GM19397 (cell line): Measurements from ENCODE around the gene NOD2.

Experiments used
- ATAC-seq: cut with Tn5 transposase; IDR thresholded peaks from one replicate; pipeline ENCODE4 v1.9.1; 2021; ENCODE audit warnings: mild to moderate bottlenecking, moderate library complexity; ENCODE audit not compliant: unreplicated experiment

NOD2 gene

GRCh38 chr16:50669741-50670140, 23.7 kb upstream of the NOD2 start:
- ATAC-seq = no peak

- ATAC-seq = no peak
These were observed 22.9 kb upstream of the NOD2 start for GRCh38 chr16:50670476-50670875.

GRCh38 chr16:50671644-50672260, 21.7 kb upstream of the NOD2 start:
- ATAC-seq = no peak

DNA sequence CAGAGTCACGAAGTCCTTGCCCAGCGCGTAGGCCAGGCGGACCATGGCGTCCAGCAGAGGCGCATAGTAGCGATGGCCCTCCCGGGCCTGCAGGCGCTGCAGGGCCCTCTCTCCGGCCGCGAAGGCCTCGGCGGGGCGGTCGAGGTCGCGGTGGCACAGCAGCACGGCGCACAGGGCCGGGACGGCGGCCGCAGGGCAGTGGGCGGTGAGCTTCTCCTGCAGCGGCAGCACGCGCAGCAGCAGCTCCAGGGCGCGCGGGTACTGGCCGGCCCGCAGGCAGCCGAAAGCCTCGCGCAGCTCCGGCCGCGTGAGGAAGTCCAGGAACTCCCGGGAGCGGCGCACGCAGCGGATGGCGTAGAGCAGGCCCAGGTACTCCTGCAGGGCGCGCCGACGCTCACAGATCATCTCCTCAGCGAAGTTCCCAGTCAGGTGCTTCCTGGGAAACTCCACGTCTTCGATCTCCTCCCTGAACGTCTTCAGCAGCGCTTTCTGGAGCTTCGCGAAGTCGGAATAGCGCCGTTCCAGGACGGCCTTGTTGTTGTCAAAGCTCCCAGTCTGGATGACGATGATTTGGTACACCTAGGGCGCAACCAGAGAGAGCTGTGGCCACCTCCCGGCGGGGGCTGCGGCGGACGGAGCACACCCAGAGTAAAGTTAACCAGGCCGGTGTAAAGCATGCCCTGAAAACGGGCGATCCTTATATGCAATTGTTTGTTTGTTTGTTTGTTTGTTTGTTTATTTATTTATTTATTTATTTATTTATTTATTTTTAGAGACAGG, 19.7 kb upstream of the NOD2 start:
- no peak for ATAC-seq

DNA sequence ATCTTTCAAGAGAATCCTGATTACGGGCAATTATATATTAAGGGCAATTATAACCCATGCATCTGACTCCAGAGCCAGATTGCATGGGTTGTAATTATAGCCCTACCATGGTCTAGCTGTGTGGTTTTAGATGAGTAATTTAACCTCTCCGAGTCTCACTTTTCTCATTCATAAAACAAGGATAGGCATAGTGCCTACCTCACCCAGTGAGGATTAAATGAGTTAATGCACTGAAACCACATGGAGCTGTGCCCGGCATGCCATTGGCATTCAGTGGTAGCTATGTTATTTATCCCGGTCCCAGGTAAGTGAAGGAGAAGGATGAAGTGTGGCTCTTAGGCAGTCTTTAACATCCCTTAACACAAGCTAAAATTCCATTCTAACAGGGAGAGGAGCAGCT, 18.6 kb upstream of the NOD2 start:
- no peak for ATAC-seq

- no peak for ATAC-seq
These were observed 17.5 kb upstream of the NOD2 start for GRCh38 chr16:50675686-50676610.

DNA sequence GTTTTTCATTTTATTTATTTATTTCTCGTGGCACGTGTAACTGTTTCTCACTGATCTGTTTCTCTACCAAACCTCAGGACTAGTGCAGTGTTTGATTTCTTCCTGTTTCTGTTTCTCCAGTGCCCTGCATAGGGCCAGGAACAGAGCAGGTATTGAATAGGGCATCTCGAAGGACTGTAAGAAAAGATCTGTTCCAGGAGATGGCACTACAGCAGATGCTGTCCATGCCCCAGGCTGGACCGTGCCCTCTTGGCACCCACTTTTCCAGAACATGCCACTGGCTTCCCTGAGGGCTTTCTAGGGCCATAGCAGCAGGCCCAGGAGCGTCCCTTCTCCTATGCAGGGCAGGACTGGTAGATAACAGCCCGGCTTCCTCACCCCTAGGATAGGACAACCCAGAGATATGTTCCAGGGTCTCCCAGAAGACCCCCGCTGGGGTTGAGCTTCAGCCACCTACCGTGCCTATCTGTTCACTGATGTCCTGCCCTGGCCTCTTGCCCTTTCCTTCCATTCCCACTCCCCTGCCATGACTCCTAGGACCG, 16.7 kb upstream of the NOD2 start:
- no peak for ATAC-seq

DNA sequence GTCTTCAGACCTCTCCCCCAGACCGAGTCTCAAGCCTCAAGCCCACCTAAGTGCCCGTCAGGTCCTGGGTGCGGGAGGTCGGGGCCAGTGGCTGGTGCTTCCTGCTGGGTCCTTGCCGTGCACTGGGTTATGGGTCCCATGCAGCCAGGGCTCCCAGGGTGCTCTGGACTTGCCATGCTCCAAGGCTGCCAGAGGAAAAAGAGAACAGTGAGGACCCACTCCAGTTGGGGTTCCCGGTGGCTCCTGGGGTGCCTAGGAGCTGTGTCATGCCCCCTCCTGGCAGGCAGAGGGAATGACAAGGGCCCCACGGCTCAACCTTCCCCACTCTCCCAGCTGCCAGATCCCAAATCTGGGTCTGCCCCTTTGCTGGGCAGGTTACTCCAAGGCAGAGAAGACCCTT, 16.1 kb upstream of the NOD2 start:
- no peak for ATAC-seq

- no peak for ATAC-seq
These were observed 14.9 kb upstream of the NOD2 start for GRCh38 chr16:50678531-50678930.

- ATAC-seq = no peak
These were observed 14.1 kb upstream of the NOD2 start for GRCh38 chr16:50679266-50679665.

DNA sequence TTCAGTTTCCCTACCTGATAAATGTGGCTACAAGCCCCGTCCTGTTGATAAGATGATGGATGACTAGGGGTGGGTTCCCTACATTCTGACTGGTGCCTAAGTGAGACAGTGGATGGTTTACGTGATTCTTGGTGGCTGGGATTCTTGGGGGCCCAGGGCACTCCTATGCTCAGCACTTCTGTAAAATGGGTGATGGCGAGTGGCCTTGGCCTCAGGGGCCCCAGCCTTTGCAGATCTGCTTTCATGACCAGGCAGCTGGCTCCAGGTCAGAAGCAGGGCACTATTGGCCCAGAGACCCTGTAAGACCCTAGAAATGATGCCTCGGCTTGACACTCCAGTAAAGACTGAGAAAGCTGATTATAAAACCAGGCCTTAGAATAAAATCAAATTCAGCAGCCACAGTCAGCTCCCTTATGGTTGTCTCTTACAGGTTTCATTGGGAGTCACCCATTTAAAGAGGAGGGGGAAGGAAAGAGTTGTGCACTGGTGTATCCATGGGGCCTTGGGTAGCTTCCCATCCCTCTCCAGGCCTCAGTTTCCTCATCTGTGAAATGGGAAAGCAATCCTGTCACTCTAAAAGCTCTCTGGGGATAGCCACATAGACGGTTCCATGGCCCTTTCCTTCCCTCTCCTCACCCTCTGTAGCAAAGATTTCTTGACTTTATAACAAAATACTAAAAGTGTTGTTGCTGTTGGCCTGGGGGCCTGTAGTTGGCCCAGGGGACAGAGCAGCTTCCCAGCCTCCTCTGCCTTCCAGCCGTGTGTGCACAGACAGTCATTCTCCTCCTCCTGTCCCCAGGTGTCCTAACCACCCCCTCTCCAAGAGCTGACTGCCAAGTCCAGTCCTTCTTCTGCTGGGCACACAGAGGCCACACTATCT, 13.5 kb upstream of the NOD2 start:
- no peak for ATAC-seq

GRCh38 chr16:50680556-50680893, 12.9 kb upstream of the NOD2 start:
- ATAC-seq = no peak

DNA sequence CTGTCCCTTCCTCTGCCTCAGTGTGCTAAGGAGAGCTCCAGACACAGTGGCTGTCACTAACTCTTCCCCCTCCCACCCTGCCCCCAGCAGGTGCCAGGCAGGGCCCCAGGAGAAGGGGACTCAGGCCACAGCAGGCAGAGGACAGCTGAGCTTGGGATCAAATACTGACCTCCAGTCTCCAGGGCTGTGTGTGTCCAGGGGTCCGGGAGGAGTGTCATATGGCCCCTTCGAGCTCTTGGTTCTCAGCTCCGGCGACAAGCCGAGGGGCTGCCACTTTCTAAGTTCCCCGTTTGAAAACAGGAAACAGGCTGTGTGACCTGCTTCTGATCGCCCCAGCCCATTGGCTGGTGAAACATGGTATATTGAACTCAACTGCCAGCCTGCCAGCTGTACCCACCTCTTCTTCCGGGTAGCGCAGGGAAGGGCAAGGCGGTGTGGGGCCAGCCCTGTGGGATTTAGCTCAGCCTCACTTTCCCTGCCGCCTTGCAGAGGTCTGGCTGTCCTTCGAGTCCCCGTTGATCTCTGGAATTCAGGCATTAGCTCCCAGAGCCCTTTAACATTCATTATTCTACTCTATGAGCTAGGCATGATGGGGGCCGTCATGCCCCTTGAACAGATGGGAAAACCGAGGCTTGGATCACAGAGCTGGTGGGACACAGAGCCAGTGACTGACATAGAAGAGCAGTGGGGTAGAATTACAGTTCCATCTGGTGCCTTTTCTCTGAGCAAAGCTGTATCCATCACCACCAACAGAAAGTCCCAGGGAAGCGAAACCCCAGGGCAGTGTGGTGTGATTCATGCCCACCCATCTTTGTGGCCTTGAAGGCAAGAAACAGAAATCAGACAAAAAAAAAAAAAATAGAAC, 12.2 kb upstream of the NOD2 start, which contains the start of gene SNX20:
Gene SNX20 (minus strand): TSS at position 292 of the 865 bp plus-strand sequence. CDS start 3,786 bp downstream, outside the sequence.
- peak; percentile 47 for ATAC-seq

DNA sequence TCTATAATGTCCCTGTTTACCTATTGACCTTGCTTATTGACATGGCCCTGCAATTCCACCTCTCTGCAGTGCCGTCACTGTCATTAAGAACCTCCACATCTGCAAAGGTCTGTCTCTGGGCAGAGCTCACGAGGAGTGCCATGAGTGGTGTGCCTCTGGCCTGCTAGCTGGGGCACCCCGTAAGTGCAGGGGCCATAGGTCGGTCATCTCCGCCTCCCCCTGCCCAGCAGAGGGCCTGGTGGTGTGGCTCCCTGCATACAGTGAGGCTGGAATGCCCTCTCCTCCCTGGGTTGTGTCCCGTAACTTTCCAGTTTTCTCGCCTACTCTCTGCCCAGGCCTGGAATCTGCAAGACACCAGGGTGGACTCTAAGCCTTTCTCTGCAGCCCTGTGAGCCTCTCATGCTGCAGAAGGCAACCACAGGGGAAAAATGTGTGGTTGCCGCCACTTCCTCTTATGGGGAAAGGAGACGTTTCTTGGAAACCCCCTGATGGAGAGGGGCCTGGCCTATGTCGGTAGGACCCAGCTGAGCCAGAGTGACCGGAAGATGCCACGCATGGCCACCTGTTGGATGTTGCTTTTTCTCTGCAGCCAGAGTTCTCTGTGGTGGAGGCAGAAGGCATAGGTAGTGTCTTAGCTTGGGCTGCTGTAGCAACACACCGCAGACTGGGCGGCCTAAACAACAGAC, 9.6 kb upstream of the NOD2 start:
- peak; percentile 68 for ATAC-seq

DNA sequence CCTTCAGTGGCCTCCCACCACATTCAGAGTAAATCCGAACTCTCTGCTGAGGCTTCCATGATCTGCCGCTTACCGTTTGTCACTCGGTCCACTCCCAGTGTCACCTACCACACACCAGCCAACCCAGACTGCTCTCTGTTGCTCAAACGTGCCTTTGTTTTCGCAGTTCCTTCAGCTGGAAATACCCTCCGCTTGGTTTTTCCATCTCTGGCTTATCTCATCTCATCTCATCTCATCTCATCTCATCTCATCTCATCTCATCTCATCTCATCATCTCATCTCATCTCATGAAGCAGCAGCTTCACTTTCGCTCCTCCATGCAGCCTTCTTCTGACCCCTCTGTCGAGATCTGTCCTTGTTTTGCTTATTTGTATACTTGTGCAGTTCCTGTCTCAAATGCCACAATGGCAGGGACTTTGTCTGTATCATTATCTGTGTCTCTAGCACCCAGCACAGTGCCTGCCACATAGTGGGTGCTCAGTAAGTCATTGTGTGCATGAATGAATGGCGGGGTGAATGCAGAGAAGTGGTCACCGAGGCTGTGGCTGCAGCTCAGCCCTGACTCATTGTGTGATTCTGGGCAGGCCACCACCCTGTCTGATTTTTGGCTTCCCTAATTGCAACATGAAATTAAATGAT, 8.5 kb upstream of the NOD2 start:
- no peak for ATAC-seq

DNA sequence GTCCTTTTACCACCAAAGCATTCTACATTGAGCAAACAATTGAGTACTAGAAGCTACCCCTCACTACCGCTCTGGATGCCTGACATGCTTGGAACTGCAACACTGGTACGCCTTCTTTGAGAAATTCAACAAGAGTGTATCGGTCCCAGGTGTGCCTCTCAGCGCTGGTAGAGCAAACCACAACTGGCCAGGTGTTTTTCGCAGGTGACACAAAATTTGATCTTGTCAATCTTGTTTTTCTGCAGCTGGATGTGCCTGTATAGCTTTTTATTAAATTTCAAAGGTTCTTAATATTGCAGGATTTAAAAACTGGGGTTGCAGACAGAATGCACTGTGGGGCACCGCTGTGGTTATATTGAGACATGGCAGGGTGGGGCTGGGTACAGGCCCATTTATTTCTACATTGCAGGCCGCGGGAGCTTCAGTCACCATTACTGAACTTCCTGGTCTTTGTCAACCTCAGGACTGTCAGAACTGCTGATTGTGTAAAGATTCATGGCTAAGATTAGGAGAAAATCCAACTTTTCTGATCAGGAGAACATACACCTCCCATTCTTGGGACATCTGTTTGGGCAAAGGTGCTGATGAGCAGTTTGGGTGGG, 7.8 kb upstream of the NOD2 start:
- ATAC-seq = no peak

- no peak for ATAC-seq
These were observed 5.3 kb upstream of the NOD2 start for GRCh38 chr16:50688083-50688482.

- no peak for ATAC-seq
These were observed 4.5 kb upstream of the NOD2 start for GRCh38 chr16:50688867-50689266.
